Astrocyte (in vitro differentiated cells and primary cell): ENCODE data around the gene KIF26B. TPM values are rescaled to one million over a fixed set of nuclear protein-coding genes. Genes with fewer than 3 reads are reported as not detected.

Experiments used
- DNase-seq: peaks from one replicate; pipeline ENCODE4 v3.0.0-alpha.2; 2010; ENCODE audit warnings: low read depth
- FAIRE-seq: peaks from 2 replicates; lab custom pipeline; 2011; peaks lifted over from hg19 to GRCh38; lab: Jason Lieb, UNC
- H2AFZ ChIP-seq: 2 replicates; pipeline ENCODE4 v1.6.0; 2012; ENCODE audit warnings: low read depth, low read length, inconsistent platforms
- H3K27ac ChIP-seq: 2 replicates; pipeline ENCODE4 v1.5.1; 2011; ENCODE audit warnings: low read depth, low read length, inconsistent platforms
- H3K27me3 ChIP-seq: 2 replicates; pipeline ENCODE4 v1.6.0; 2011; ENCODE audit warnings: low read length, inconsistent platforms; ENCODE audit not compliant: insufficient read depth
- H3K36me3 ChIP-seq: 2 replicates; pipeline ENCODE4 v1.5.1; 2011; ENCODE audit warnings: low read length, inconsistent platforms; ENCODE audit not compliant: insufficient read depth
- H3K4me1 ChIP-seq: 2 replicates; pipeline ENCODE4 v1.5.1; 2011; ENCODE audit warnings: low read length, inconsistent platforms; ENCODE audit not compliant: insufficient read depth
- H3K4me2 ChIP-seq: 2 replicates; pipeline ENCODE4 v1.6.0; 2012; ENCODE audit warnings: low read length, inconsistent platforms
- H3K4me3 ChIP-seq: 2 replicates; pipeline ENCODE4 v1.5.1; 2011; ENCODE audit warnings: low read depth, mild to moderate bottlenecking, low read length, inconsistent platforms; ENCODE audit not compliant: insufficient read depth
- H3K79me2 ChIP-seq: 2 replicates; pipeline ENCODE4 v1.6.0; 2012; ENCODE audit warnings: mild to moderate bottlenecking, low read length, inconsistent platforms; ENCODE audit not compliant: insufficient read depth
- H3K9ac ChIP-seq: 2 replicates; pipeline ENCODE4 v1.6.0; 2012; ENCODE audit warnings: mild to moderate bottlenecking, low read length, inconsistent platforms
- H3K9me3 ChIP-seq: 2 replicates; pipeline ENCODE4 v1.5.1; 2012; ENCODE audit warnings: low read depth, mild to moderate bottlenecking, low read length, inconsistent platforms; ENCODE audit not compliant: insufficient read depth
- H4K20me1 ChIP-seq: 2 replicates; pipeline ENCODE4 v1.6.0; 2012; ENCODE audit warnings: low read length, inconsistent platforms; ENCODE audit not compliant: insufficient read depth
- H3K27ac Mint-ChIP-seq: one replicate; pipeline ENCODE4 v1.8.0; 2021; ENCODE audit warnings: mild to moderate bottlenecking, mixed read lengths; ENCODE audit not compliant: unreplicated experiment
- H3K27me3 Mint-ChIP-seq: one replicate; pipeline ENCODE4 v1.8.0; 2021; ENCODE audit warnings: low read depth, mixed read lengths; ENCODE audit not compliant: unreplicated experiment
- H3K36me3 Mint-ChIP-seq: one replicate; pipeline ENCODE4 v1.8.0; 2021; ENCODE audit warnings: low read depth, mixed read lengths; ENCODE audit not compliant: unreplicated experiment
- H3K4me1 Mint-ChIP-seq: one replicate; pipeline ENCODE4 v1.8.0; 2021; ENCODE audit warnings: low read depth, mixed read lengths; ENCODE audit not compliant: unreplicated experiment
- H3K4me3 Mint-ChIP-seq: one replicate; pipeline ENCODE4 v1.8.0; 2021; ENCODE audit warnings: mild to moderate bottlenecking, moderate library complexity, mixed read lengths; ENCODE audit not compliant: unreplicated experiment
- H3K9me3 Mint-ChIP-seq: one replicate; pipeline ENCODE4 v1.8.0; 2021; ENCODE audit warnings: mild to moderate bottlenecking, mixed read lengths; ENCODE audit not compliant: unreplicated experiment
- EZH2 ChIP-seq: IDR thresholded peaks from 2 replicates; pipeline ENCODE4 v1.6.1; 2012; ENCODE audit warnings: mild to moderate bottlenecking, low read length, inconsistent platforms; ENCODE audit not compliant: insufficient read depth
- total RNA-seq: library from RNA; stranded (reverse); gene quantifications from 2 replicates; pipeline ENCODE4 v1.2.1, GENCODE V29; 2021
- TF ChIP-seq, protein P1 (sequence below): IDR thresholded peaks from 2 replicates; pipeline ENCODE4 v1.5.1; 2011; ENCODE audit warnings: low read depth, mild to moderate bottlenecking, inconsistent platforms, low read length, moderate library complexity; ENCODE audit not compliant: insufficient read depth

KIF26B gene
- total RNA-seq, 1 donor from 2014 or later, result 6.8 TPM

DNA sequence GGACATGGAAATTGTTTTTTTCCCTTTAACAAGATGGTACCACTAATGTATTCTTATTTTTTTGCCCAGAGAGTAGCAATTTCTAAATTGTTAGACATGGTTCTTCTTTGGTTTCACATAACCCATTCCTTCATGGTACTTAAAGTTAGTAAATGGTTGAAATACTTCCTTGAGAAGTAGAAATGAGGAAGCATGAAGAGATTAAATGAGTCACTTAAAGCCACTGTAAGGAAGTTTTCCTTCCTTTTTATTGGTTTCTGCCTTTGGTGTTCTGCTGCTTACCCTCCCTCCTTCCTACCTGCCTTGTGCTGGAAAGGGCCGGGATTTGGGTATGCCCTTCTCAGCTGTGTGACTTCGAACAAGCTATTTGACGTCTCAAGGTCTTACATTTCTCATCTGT is 101.0 kb downstream of the KIF26B start:
- H3K27me3 Mint-ChIP-seq, result peaks cover 2% of the 10 kb centered on the region
- H3K9me3 Mint-ChIP-seq, result peaks cover 2% of the 10 kb centered on the region
- H3K4me1 Mint-ChIP-seq, result peaks cover 12% of the 10 kb centered on the region
- H3K9me3 ChIP-seq, result no peaks in the 10 kb centered on the region
- peaks cover 25% of the 10 kb centered on the region for H4K20me1 ChIP-seq
- no peak overlapping the region for H3K4me2 ChIP-seq
- no peaks in the 10 kb centered on the region for H3K27me3 ChIP-seq
- DNase-seq (no peak), FAIRE-seq (no peak)
- no peak overlapping the region for H2AFZ ChIP-seq
- TF ChIP-seq, protein P1, sequence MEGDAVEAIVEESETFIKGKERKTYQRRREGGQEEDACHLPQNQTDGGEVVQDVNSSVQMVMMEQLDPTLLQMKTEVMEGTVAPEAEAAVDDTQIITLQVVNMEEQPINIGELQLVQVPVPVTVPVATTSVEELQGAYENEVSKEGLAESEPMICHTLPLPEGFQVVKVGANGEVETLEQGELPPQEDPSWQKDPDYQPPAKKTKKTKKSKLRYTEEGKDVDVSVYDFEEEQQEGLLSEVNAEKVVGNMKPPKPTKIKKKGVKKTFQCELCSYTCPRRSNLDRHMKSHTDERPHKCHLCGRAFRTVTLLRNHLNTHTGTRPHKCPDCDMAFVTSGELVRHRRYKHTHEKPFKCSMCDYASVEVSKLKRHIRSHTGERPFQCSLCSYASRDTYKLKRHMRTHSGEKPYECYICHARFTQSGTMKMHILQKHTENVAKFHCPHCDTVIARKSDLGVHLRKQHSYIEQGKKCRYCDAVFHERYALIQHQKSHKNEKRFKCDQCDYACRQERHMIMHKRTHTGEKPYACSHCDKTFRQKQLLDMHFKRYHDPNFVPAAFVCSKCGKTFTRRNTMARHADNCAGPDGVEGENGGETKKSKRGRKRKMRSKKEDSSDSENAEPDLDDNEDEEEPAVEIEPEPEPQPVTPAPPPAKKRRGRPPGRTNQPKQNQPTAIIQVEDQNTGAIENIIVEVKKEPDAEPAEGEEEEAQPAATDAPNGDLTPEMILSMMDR, result no peak
- no peak for TF ChIP-seq EZH2
- H3K27ac ChIP-seq, result no peak overlapping the region
- H3K4me3 ChIP-seq, result no peak overlapping the region
- H3K79me2 ChIP-seq, result no peaks in the 10 kb centered on the region
- no peaks in the 10 kb centered on the region for H3K36me3 ChIP-seq
- H3K27ac Mint-ChIP-seq, result no peak overlapping the region
- H3K4me1 ChIP-seq, result no peaks in the 10 kb centered on the region
- no peak overlapping the region for H3K4me3 Mint-ChIP-seq
- H3K9ac ChIP-seq, result no peak overlapping the region
- H3K36me3 Mint-ChIP-seq, result peaks cover 8% of the 10 kb centered on the region

DNA sequence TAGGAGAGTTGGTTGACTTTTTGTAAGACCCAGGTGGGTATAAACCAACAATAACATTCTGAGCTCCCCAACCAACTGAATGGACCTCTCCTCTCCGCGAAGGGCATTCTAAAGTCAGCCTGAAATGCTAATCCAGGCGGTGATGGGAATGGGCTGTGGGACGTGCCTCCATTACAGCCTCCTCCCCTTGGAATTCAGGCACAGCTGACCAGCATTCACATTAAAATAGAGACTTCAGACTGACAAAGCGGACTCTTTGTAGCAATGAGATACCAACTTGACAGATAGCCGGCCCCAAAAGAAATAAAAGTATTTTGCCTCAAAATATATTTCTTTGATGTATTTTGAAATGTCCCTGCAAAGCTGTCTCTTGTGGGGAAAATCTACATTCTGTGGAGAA is 101.7 kb downstream of the KIF26B start:
- Histone ChIP-seq H3K27me3 (no peaks in the 10 kb centered on the region), H3K79me2 (no peaks in the 10 kb centered on the region), H4K20me1 (peaks cover 27% of the 10 kb centered on the region), H3K4me1 (no peaks in the 10 kb centered on the region), H3K27ac (no peak overlapping the region), H3K9me3 (no peaks in the 10 kb centered on the region), H3K36me3 (no peaks in the 10 kb centered on the region), H3K4me2 (no peak overlapping the region), H2AFZ (no peak overlapping the region), H3K9ac (no peak overlapping the region), H3K4me3 (no peak overlapping the region)
- Mint-ChIP-seq H3K36me3 (peaks cover 5% of the 10 kb centered on the region), H3K4me1 (peaks cover 12% of the 10 kb centered on the region), H3K4me3 (no peak overlapping the region), H3K27me3 (peaks cover 2% of the 10 kb centered on the region), H3K9me3 (peaks cover 2% of the 10 kb centered on the region), H3K27ac (no peak overlapping the region)
- TF ChIP-seq, protein P1, result no peak
- TF ChIP-seq EZH2, result no peak
- no peak for DNase-seq
- FAIRE-seq, result no peak

DNA sequence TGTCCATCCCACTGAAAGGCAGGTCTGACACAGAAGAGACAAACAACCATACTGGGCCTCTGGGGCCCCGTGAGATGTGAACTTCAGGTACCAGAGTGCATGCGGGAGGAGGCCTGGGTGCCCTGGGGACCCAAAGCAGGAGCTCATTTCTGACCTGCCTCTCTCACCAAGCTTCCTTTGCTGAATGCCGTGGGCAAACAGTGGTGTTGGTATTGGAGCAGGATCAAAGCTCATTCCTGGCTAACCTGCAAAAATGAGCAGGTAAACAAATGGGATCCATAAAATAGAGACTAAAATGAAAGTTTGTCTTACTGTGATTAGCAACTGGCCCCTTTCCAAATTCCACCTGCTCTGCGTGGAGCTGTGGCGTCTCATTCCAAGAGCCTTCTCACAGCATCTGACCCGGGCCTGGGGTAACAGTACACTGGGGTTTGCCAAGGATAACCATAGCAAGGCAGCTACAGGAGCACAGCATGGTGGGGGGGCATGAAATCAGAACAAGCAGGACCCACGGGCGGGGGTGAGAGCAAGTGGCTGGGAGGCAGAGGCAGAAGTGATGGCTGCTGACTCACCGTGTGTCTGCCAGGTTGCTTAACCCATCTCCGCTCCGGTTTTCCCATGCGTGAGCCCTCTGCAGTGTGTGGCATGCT is 103.6 kb downstream of the KIF26B start:
- Mint-ChIP-seq H3K36me3 (peaks cover 7% of the 10 kb centered on the region), H3K27ac (no peak overlapping the region), H3K4me1 (peaks cover 12% of the 10 kb centered on the region), H3K9me3 (peaks cover 2% of the 10 kb centered on the region), H3K4me3 (no peak overlapping the region), H3K27me3 (peaks cover 2% of the 10 kb centered on the region)
- Histone ChIP-seq H3K4me2 (no peak overlapping the region), H3K27ac (no peak overlapping the region), H3K9ac (no peak overlapping the region), H3K36me3 (no peaks in the 10 kb centered on the region), H3K4me3 (no peak overlapping the region), H3K79me2 (no peaks in the 10 kb centered on the region), H4K20me1 (peaks cover 27% of the 10 kb centered on the region), H2AFZ (no peak overlapping the region), H3K4me1 (no peaks in the 10 kb centered on the region), H3K9me3 (no peaks in the 10 kb centered on the region), H3K27me3 (no peaks in the 10 kb centered on the region)
- TF ChIP-seq, protein P1, result no peak
- no peak for TF ChIP-seq EZH2
- no peak for FAIRE-seq
- no peak for DNase-seq
